HL-60 (cell line): ENCODE measurements around the gene TMEM41A.

Source experiments
- CTCF ChIP-seq: IDR thresholded peaks from one replicate; pipeline ENCODE4 v1.5.1; 2011; ENCODE audit warnings: low read length, control low read depth, inconsistent platforms; ENCODE audit not compliant: insufficient read depth
- GABPA ChIP-seq: IDR thresholded peaks from 2 replicates; pipeline ENCODE4 v1.6.1; 2012; ENCODE audit warnings: low read depth
- POLR2AphosphoS5 ChIP-seq: IDR thresholded peaks from 2 replicates; pipeline ENCODE4 v1.6.1; 2012; ENCODE audit warnings: low read depth
- REST ChIP-seq: IDR thresholded peaks from 2 replicates; pipeline ENCODE4 v1.6.1; 2012; ENCODE audit warnings: low read depth; ENCODE audit not compliant: insufficient replicate concordance

- no peak for TF ChIP-seq CTCF
- TF ChIP-seq REST = no peak
- no peak for TF ChIP-seq POLR2AphosphoS5
- TF ChIP-seq GABPA = no peak
Observed at GRCh38 chr3:185539934-185540333, 41.1 kb upstream of the TMEM41A start.
